Brain pericyte (primary cell): ENCODE measurements around the gene SELENOT.
"Not testable (repeated sequence)": the region's sequence is repeated elsewhere in the genome, so short reads cannot be mapped to it uniquely, and the experiment has no call there.

Source experiments
- DNase-seq: peaks from one replicate; pipeline ENCODE4 v3.0.0-alpha.2; 2012; ENCODE audit warnings: low read depth, low spot score

Gene SELENOT

GRCh38 chr3:150603153-150603979 lies at the start of gene SELENOT:
Gene SELENOT (plus strand): TSS chr3:150603321. CDS start chr3:150603363, 42 bp downstream.
- peak; percentile 95 for DNase-seq

- DNase-seq: no peak
Observed at GRCh38 chr3:150555859-150556436, 47.2 kb upstream of the SELENOT start.

- DNase-seq: no peak
Observed at GRCh38 chr3:150556792-150557191, 46.3 kb upstream of the SELENOT start.

GRCh38 chr3:150557725-150558124 lies 45.4 kb upstream of the SELENOT start:
- no peak for DNase-seq

- no peak for DNase-seq
Observed at GRCh38 chr3:150564243-150564642, 38.9 kb upstream of the SELENOT start.

GRCh38 chr3:150567328-150567727 lies 35.8 kb upstream of the SELENOT start:
- no peak for DNase-seq

- DNase-seq: no peak
Observed at GRCh38 chr3:150577855-150578254, 25.3 kb upstream of the SELENOT start.

- no peak for DNase-seq
Observed at GRCh38 chr3:150581174-150581573, 21.9 kb upstream of the SELENOT start.

- DNase-seq: no peak
Observed at GRCh38 chr3:150582620-150583019, 20.5 kb upstream of the SELENOT start.

GRCh38 chr3:150583028-150583427 lies 20.1 kb upstream of the SELENOT start:
- DNase-seq: no peak

GRCh38 chr3:150588027-150588830 lies 14.9 kb upstream of the SELENOT start:
- DNase-seq: no peak

GRCh38 chr3:150589759-150590158 lies 13.4 kb upstream of the SELENOT start:
- DNase-seq: no peak

GRCh38 chr3:150594150-150594549 lies 9.0 kb upstream of the SELENOT start:
- DNase-seq: no peak

- DNase-seq: no peak
Observed at GRCh38 chr3:150597646-150598045, 5.5 kb upstream of the SELENOT start.

GRCh38 chr3:150599611-150600297 lies 3.4 kb upstream of the SELENOT start:
- DNase-seq: no peak

- not testable (repeated sequence) for DNase-seq
Observed at GRCh38 chr3:150600647-150601530, 2.2 kb upstream of the SELENOT start.

- no peak for DNase-seq
Observed at GRCh38 chr3:150602426-150603152, 532 bp upstream of the SELENOT start.

- DNase-seq: no peak
Observed at GRCh38 chr3:150603980-150604319, 829 bp downstream of the SELENOT start.

GRCh38 chr3:150605998-150606641 lies 3.0 kb downstream of the SELENOT start:
- DNase-seq: no peak
